Psoas muscle (tissue), 8 donors: ENCODE measurements around the gene MAST4. TPM values are rescaled to one million over a fixed set of nuclear protein-coding genes. Genes with fewer than 3 reads are reported as not detected.

Experiments
- ATAC-seq, 4 donors: fragments of 200-7000 bp; cut with Tn5 transposase; one replicate each; pipeline ENCODE4 v1.9.1; 2020; ENCODE audit warnings: moderate library complexity in 3 of 4, mild to moderate bottlenecking in 2 of 4
- DNase-seq, 2 donors: peaks; one replicate each; pipeline ENCODE4 v3.0.0-alpha.2; 2020
- H3K27ac ChIP-seq: fragments of 200-600 bp; one replicate; pipeline ENCODE4 v1.8.0; 2022
- H3K27me3 ChIP-seq, 3 donors: fragments of 200-600 bp in 1 of 3; one replicate each; pipeline versions ENCODE4 v1.6.1 to v1.8.0; 2013 to 2022; ENCODE audit warnings: low read length in 2 of 3, mild to moderate bottlenecking in 2 of 3, moderate library complexity in 1 of 3; ENCODE audit not compliant: insufficient read depth in 3 of 3
- H3K36me3 ChIP-seq, 2 donors: fragments of 200-600 bp in 1 of 2; one replicate each; pipeline versions ENCODE4 v1.6.1 to v1.8.0; 2013 to 2022; ENCODE audit warnings: low read depth in 1 of 2, mild to moderate bottlenecking in 1 of 2, moderate library complexity in 1 of 2; ENCODE audit not compliant: insufficient read depth in 1 of 2
- H3K4me1 ChIP-seq: fragments of 200-600 bp; one replicate; pipeline ENCODE4 v1.8.0; 2022
- H3K4me3 ChIP-seq: fragments of 200-600 bp; one replicate; pipeline ENCODE4 v1.8.0; 2022; ENCODE audit warnings: mild to moderate bottlenecking
- H3K9me3 ChIP-seq: fragments of 200-600 bp; one replicate; pipeline ENCODE4 v1.8.0; 2022
- WGBS, 3 donors: extraction: QIAGEN DNeasy Blood & Tissue Kit; methylation state at CpG; one replicate each; pipeline versions ENCODE4 v1.1.6 to v1.1.7; 2013; 5-methylcytosine and 5-hydroxymethylcytosine counted together
- intact Hi-C, 2 donors: fragments of 100-400 bp; cut with DNase I; formaldehyde crosslinking; loops; one replicate each; pipeline versions ENCODE4 v1.11.0 to v1.14.2; 2022
- polyA plus RNA-seq, 3 donors: library from polyadenylated mRNA; stranded (reverse); fragments of 200-250 nt; gene quantifications; one replicate each; pipeline ENCODE4 v1.2.3, GENCODE V29; 2013
- total RNA-seq, 4 donors: library from RNA; stranded (reverse); fragmentation: NEBNext Ultra II Directional in 2 of 4; extraction: Animal tissue kit (Norgen Biotek cat#: 25700) in 2 of 4; gene quantifications; one replicate each; pipeline versions ENCODE4 v1.2.1 to v1.2.4, GENCODE V29; 2021 to 2023
- TF ChIP-seq, protein P1 (sequence below): fragments of 200-600 bp; IDR thresholded peaks from one replicate; pipeline ENCODE4 v1.8.0; 2022; ENCODE audit warnings: antibody characterized with exemption
- donor health status: healthy with polysubstance abuse.
- donor health status: DM: no; HTN: no; CAD: no; lungs with moderate emphysema.
- donor health status: Bipolar disorder and iron deficiency.
- donor health status: healthy.
- donor health status: DM: yes; HTN: yes; CAD: no.
- donor health status: DM: no; HTN: no; CAD: no.
- donor health status: DM: no; HTN: no; CAD: no.
- donor health status: DM: yes; HTN: yes; CAD: no.

Gene MAST4
- total and polyA plus RNA-seq, 7 donors = 3.2 to 123 (median 12.1) TPM

DNA sequence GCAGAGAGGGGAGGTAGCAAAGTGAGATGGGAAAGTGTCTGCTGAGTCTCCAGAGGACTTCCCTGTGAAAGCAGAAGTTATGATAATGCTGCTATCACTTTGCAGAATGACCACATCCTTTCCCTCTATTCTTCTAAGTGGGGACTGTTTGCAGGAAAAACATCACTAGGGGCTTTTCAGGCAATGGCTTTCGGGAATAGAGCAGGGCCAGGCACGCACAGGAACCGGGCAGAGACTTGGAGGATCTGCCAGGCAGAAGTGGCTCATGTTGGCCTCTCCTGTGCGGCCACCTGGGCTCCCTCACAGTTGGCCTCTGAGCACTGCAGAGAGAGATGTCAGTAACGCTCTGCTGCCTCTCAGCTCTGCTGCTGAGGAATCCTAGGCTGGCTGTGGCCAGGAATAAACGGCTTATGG is 214.7 kb downstream of the MAST4 start:
- TF ChIP-seq, protein P1, sequence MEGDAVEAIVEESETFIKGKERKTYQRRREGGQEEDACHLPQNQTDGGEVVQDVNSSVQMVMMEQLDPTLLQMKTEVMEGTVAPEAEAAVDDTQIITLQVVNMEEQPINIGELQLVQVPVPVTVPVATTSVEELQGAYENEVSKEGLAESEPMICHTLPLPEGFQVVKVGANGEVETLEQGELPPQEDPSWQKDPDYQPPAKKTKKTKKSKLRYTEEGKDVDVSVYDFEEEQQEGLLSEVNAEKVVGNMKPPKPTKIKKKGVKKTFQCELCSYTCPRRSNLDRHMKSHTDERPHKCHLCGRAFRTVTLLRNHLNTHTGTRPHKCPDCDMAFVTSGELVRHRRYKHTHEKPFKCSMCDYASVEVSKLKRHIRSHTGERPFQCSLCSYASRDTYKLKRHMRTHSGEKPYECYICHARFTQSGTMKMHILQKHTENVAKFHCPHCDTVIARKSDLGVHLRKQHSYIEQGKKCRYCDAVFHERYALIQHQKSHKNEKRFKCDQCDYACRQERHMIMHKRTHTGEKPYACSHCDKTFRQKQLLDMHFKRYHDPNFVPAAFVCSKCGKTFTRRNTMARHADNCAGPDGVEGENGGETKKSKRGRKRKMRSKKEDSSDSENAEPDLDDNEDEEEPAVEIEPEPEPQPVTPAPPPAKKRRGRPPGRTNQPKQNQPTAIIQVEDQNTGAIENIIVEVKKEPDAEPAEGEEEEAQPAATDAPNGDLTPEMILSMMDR = no peak
- WGBS, 3 donors = 60 to 64% (median 61%) methylated on average over 6 of the region's 6 CpGs
- ATAC-seq (no peak), DNase-seq (no peak)
- H3K4me3 ChIP-seq = no peak overlapping the region
- no peaks in the 10 kb centered on the region for H3K36me3 ChIP-seq
- peaks cover 0 to 4% (median 0%) of the 10 kb centered on the region in 3 donors for H3K27me3 ChIP-seq
- H3K27ac ChIP-seq = no peak overlapping the region
- intact Hi-C loops = loop anchor here in 1 of 2 donors (5.0 kb wide), 1 partner anchor 401 kb away; no protein-coding TSS in a partner anchor
- H3K4me1 ChIP-seq = no peaks in the 10 kb centered on the region
- no peaks in the 10 kb centered on the region for H3K9me3 ChIP-seq

DNA sequence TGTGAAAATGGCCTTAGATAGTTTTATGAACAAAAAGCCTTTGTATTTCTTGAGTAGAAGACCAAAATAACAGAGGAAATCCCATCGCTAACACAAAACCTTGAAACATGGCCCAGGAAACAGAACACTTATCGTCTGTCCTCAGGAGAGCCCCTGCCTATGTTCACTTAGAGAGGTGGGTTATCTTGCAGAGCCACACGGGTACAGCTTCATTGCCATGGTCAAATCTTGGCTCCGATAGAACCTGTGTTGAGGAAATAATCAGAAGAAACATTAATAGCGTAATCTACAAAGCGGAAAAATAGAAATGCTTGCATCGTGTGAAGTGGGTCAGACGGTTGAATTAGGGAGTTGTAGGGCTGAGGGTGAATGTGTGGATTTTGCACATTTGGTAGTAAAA is 216.1 kb downstream of the MAST4 start:
- no peak overlapping the region for H3K27ac ChIP-seq
- ATAC-seq (no peak), DNase-seq (no peak)
- intact Hi-C loops = loop anchor here in 1 of 2 donors (5.0 kb wide), 1 partner anchor 400 kb away; no protein-coding TSS in a partner anchor
- H3K9me3 ChIP-seq = no peaks in the 10 kb centered on the region
- H3K36me3 ChIP-seq = no peaks in the 10 kb centered on the region
- 85 to 90% (median 89%) methylated on average over 8 of the region's 8 CpGs for WGBS, 3 donors
- peaks cover 0 to 3% (median 0%) of the 10 kb centered on the region in 3 donors for H3K27me3 ChIP-seq
- no peaks in the 10 kb centered on the region for H3K4me1 ChIP-seq
- TF ChIP-seq, protein P1 = no peak
- no peak overlapping the region for H3K4me3 ChIP-seq

DNA sequence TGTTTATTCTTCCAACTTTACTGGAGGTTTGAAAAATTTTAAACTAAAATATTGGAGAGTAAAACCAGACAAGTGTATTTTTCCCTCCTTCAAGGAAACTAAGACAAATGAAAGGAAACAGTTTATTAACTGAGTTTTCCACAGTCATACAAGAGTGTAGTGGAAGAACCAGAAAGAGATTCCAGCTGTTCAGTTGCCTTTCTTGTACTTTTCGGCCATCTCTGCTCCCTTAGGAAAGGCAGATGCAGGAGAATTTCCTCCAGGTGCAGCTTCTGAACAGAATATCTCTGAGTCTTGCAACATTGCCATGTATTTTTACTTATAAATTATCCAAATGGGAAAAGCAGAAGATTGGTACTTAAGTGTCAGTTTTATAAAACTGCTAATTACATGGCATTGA is 217.1 kb downstream of the MAST4 start:
- no peaks in the 10 kb centered on the region for H3K27me3 ChIP-seq
- H3K27ac ChIP-seq = no peak overlapping the region
- WGBS, 3 donors = 45 to 61% (median 52%) methylated on average over 1 of the region's 1 CpG
- TF ChIP-seq, protein P1 = no peak
- ATAC-seq (no peak), DNase-seq (no peak)
- H3K4me1 ChIP-seq = no peaks in the 10 kb centered on the region
- H3K4me3 ChIP-seq = no peak overlapping the region
- no peaks in the 10 kb centered on the region for H3K9me3 ChIP-seq
- intact Hi-C loops = loop anchor here in 1 of 2 donors (5.0 kb wide), 1 partner anchor 399 kb away; no protein-coding TSS in a partner anchor
- no peaks in the 10 kb centered on the region for H3K36me3 ChIP-seq

DNA sequence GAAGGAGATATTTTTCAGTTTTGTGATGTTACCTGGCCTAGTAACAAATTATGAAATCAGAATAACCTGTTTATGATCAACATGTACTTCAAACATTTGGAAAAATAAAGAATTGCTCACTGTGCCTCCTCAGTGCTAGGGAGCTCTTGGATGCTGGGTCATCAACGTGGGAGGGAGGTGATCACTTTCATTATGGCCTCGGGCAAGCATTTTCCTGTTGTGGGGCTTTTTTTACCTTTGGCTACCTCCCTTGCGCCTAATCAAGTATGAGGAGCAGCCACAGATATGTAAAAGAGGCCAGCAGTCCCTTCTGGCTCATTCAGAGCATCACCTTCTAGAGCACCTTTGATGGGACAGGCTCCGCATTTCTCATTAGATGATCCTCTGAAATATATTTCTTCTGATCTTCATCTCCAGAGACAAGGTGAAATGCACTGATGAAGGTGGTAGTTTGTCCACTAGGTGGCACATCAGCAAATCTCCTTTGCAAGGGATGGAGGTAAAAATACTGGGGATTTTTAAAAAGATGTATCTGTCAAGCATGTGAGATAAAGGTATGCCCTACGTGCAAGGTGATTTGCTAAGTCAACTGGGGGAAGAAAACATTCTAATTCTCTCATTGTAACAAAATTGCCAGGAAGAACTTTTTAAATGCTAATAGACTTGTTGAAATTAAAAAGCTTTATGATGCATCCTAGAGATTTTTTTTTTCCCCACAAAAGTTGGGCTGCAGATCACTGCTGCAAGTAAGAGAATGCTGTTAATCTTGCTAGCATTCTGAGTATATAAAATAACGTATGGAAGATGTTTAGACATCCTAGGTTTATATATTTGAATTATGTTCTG is 218.2 kb downstream of the MAST4 start:
- H3K27ac ChIP-seq = no peak overlapping the region
- ATAC-seq = no peak
- H3K4me3 ChIP-seq = no peak overlapping the region
- no peaks in the 10 kb centered on the region for H3K36me3 ChIP-seq
- intact Hi-C loops = loop anchor here (2.0 to 5.0 kb wide), 2 partner anchors 394 to 398 kb away; no protein-coding TSS in a partner anchor
- DNase-seq = no peak
- WGBS, 3 donors = 36 to 40% (median 38%) methylated on average over 6 of the region's 6 CpGs
- no peaks in the 10 kb centered on the region for H3K27me3 ChIP-seq
- H3K4me1 ChIP-seq = no peaks in the 10 kb centered on the region
- H3K9me3 ChIP-seq = no peaks in the 10 kb centered on the region
- TF ChIP-seq, protein P1 = peak; percentile 71
